ELF-1 (cell line): ENCODE measurements around the gene LAMA3.

Source experiments
- DNase-seq: peaks from one replicate; pipeline ENCODE4 v3.0.0-alpha.2; 2016; ENCODE audit warnings: low read depth, low spot score

Gene LAMA3

GRCh38 chr18:23998018-23998417 lies 308.8 kb downstream of the LAMA3 start:
- no peak for DNase-seq

DNA sequence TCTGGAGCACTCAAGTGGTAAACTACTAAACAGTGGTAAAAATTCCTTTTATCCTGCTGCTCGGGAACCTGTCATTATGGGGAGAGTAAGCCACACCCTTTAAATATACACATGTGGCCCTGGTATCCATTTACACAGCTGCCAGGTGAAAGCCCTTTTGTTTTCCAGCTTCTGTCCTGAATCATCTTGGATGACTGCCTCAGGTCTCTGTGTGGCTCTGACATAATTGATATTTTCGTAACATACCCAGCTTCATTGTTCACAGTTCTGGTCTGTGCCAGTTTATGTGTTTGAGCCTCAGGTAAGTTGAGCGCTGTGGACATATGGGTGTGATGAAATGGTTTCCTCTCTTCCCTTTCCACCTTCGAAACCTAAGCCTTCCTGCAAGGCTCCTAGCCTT lies 309.6 kb downstream of the LAMA3 start:
- DNase-seq: no peak

DNA sequence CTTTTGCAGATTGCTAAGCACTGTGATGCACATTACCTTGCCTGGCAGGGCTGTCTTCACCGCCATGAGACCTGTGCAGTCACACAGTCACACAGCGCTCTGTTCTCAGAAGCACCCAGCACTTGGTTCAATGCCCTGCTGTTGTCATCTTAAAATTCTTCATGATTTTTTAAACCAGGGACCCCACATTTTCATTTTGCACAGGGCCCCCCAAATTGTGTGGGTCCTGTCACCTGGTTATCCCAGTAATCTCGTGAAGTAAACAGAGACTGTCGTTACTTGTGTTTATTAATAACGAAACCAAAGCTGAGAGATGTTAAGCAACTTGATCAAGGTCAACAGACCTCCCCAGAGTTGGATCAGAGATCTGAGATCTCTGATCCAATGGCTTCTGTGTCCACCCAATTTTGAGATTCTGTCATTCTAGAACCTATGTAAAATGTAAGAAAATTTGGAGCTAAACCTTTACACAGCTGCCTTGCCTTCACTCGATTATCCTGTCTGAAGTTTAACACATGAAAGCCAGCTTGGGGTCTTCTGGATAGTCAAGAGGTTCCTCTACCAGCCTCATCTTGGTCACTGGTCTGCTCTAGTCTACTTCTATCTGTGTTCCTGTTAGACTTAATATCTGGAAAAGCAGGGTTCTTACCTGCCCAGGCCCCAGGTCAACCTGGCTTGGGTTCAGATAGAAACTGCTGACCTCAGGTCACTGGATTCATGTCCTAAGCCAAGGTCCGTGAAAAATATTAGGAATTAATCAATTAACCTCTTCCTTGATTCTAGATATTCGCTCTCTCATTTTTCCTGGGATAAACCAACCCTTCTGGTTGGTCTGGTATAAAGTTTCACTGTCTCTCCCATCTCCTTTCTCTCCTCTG lies 311.6 kb downstream of the LAMA3 start:
- DNase-seq: no peak

GRCh38 chr18:24002479-24002878 lies 313.2 kb downstream of the LAMA3 start:
- DNase-seq: no peak

GRCh38 chr18:24003288-24003687 lies 314.0 kb downstream of the LAMA3 start:
- DNase-seq: no peak

DNA sequence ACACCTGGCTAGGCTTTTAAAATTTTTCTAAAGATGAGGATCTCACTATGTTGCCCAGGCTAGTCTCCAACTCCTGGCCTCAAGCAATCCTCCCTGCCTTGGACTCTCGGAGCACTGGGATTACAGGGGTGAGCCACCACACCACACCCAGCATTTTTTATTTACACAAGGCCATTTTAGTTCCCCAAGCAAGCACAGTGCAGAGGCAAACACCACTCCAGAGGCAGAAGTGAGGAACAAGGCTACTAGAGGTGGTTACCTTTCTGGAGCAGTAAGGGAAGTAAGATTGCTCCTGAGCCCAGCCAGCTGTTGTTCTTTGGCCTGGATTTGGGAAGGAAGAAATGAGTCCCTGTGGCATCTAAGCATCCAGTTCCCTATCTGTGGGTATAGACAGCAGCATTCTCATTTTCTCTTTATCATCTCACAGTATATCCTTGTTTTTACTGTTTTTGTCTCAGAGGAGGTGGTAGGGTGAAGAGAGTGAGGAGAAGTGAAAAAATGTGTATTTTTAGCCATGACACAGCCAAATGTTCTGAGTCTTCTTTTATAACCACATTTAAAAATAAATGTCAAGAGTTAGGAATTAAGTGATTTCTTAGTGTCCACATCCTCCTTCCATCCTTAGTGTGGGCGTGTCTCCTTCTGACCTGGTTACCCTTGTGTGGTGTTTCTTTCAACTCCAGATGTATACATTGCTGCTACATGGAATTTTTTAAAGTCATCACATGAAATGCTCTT lies 314.8 kb downstream of the LAMA3 start:
- no peak for DNase-seq
